NB4 (cell line): ENCODE data around the gene TNRC18.

Source experiments
- POLR2A ChIP-seq: IDR thresholded peaks from 2 replicates; pipeline ENCODE4 v1.6.1; 2011; ENCODE audit warnings: mild to moderate bottlenecking; ENCODE audit not compliant: insufficient read length; ENCODE audit errors: extremely low read depth
- TF ChIP-seq, protein P1 (sequence below): IDR thresholded peaks from one replicate; pipeline ENCODE4 v1.5.1; 2012; ENCODE audit warnings: low read depth, low read length

DNA sequence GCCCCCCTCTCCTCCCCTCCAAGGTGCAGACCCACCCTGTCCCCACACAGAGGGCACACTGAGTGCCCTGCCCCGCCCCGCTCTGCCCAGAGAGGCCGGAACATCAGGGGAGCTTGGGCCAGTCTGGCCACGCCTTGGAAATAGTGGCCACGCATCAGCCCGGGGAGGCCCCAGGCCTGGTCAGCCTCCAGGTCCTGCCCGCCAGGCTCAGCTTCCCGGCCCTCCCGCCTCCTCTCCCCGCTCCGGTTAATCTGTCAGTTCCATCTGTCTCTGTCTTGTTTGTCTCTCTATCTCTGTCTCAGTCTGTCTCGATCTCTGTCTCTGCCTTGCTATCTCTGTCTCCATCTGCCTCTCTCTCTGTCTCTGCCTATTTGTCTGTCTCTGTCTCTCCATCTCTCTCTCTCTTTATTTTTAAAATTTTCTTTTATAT is 28.9 kb upstream of the TNRC18 start:
- TF ChIP-seq, protein P1, sequence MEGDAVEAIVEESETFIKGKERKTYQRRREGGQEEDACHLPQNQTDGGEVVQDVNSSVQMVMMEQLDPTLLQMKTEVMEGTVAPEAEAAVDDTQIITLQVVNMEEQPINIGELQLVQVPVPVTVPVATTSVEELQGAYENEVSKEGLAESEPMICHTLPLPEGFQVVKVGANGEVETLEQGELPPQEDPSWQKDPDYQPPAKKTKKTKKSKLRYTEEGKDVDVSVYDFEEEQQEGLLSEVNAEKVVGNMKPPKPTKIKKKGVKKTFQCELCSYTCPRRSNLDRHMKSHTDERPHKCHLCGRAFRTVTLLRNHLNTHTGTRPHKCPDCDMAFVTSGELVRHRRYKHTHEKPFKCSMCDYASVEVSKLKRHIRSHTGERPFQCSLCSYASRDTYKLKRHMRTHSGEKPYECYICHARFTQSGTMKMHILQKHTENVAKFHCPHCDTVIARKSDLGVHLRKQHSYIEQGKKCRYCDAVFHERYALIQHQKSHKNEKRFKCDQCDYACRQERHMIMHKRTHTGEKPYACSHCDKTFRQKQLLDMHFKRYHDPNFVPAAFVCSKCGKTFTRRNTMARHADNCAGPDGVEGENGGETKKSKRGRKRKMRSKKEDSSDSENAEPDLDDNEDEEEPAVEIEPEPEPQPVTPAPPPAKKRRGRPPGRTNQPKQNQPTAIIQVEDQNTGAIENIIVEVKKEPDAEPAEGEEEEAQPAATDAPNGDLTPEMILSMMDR: no peak
- no peak for TF ChIP-seq POLR2A
